Measurements from ENCODE around the gene ITGA5. TPM values are rescaled to one million over a fixed set of nuclear protein-coding genes. Genes with fewer than 3 reads are reported as not detected.

Gene ITGA5
- total RNA-seq, 1 experiment from 2014 or later, result 49.7 TPM

DNA sequence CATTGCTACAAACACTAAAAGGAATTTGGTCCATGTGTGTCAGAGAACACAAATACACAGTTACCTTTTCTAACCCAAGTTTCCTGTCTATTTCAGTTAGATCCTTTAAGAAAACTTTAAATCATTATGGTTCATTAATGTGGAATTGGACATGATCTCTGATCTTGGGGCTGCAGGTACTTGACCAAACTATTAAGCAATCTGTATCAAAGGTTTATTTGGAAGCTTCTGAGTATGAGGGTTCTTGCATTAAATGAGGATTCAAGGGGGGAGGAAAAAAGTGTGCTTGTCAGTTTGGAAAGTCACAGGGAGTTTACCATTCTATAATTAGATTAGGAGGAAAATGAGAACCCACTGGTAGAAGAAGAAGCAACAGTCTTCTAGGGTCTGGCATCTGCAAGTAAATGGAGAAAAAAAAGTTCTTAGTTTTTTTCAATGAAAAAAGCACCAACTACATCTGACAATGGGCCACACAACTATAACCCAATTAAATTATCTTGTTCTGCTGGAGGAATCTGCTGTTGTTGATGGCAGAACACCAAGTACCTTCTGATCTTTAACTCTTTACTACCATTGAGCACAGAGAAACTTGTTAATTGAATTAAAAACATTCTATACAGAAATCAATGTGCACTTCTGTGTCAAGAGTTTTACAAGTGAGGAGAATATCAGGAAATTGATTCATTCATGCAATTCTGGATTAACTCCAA is 36.8 kb upstream of the ITGA5 start:
- ChIA-PET POLR2A (no interaction called here), CTCF (no interaction called here), RAD21 (ENCODE audit: low non-redundant PET in 1 of 2, low total read pairs in 2 of 2, uncharacterized antibody in 2 of 2, unreplicated experiment in 2 of 2) (no interaction called here)
- H3K27me3 ChIP-seq (ENCODE audit: insufficient read depth, low read length), result no peaks in the 10 kb centered on the region
- H3K36me3 ChIP-seq (ENCODE audit: control insufficient read depth in 1 of 2, insufficient read depth in 2 of 2, low read length in 2 of 2), result peaks cover 62 to 67% of the 10 kb centered on the region in 2 experiments
- H3K9me2 ChIP-seq (ENCODE audit: insufficient read depth), result no peaks in the 10 kb centered on the region
- H3K4me1 ChIP-seq (ENCODE audit: control insufficient read depth in 1 of 2, insufficient read depth in 2 of 2, low read length in 2 of 2), result no peaks in the 10 kb centered on the region
- DNase-seq (ENCODE audit: low read depth, low spot score) (no peak), ATAC-seq (no peak)
- H3K4me2 ChIP-seq (ENCODE audit: low read length), result no peak overlapping the region
- H3K9me3 ChIP-seq (ENCODE audit: control insufficient read depth in 1 of 2, insufficient read depth in 1 of 2, low read depth in 1 of 2, low read length in 2 of 2), result no peaks in the 10 kb centered on the region
- H2AFZ ChIP-seq (ENCODE audit: low read depth, low read length, poor library complexity, severe bottlenecking), result no peak overlapping the region
- H3K79me2 ChIP-seq (ENCODE audit: insufficient read depth, low read length), result no peaks in the 10 kb centered on the region
- H3K4me3 ChIP-seq (replicated peaks in 1 of 2; ENCODE audit: low read depth in 1 of 2, low read length in 2 of 2), result no peak overlapping the region
- no peak for TF ChIP-seq JUND (IDR thresholded peaks at IDR 0.05)
- TF ChIP-seq, protein P1, sequence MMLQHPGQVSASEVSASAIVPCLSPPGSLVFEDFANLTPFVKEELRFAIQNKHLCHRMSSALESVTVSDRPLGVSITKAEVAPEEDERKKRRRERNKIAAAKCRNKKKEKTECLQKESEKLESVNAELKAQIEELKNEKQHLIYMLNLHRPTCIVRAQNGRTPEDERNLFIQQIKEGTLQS (IDR thresholded peaks at IDR 0.05), result no peak
- TF ChIP-seq EGR1 (IDR thresholded peaks at IDR 0.05; ENCODE audit: low read depth), result no peak
- no peak for TF ChIP-seq CEBPB (IDR thresholded peaks at IDR 0.05; ENCODE audit: low read depth)
- TF ChIP-seq SIN3A (IDR thresholded peaks at IDR 0.05; ENCODE audit: low read depth), result no peak
- no peak for TF ChIP-seq ZNF274 (IDR thresholded peaks at IDR 0.05; ENCODE audit: low read depth, low read length)
- TF ChIP-seq, protein P2, sequence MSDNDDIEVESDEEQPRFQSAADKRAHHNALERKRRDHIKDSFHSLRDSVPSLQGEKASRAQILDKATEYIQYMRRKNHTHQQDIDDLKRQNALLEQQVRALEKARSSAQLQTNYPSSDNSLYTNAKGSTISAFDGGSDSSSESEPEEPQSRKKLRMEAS (IDR thresholded peaks at IDR 0.05), result no peak
- no peak for TF ChIP-seq CBX3 (IDR thresholded peaks at IDR 0.05; ENCODE audit: low read depth)
- no peak for TF ChIP-seq POLR2A (IDR thresholded peaks at IDR 0.05; ENCODE audit: borderline replicate concordance, extremely low read depth, insufficient read depth, insufficient read length)
- TF ChIP-seq, protein P3, sequence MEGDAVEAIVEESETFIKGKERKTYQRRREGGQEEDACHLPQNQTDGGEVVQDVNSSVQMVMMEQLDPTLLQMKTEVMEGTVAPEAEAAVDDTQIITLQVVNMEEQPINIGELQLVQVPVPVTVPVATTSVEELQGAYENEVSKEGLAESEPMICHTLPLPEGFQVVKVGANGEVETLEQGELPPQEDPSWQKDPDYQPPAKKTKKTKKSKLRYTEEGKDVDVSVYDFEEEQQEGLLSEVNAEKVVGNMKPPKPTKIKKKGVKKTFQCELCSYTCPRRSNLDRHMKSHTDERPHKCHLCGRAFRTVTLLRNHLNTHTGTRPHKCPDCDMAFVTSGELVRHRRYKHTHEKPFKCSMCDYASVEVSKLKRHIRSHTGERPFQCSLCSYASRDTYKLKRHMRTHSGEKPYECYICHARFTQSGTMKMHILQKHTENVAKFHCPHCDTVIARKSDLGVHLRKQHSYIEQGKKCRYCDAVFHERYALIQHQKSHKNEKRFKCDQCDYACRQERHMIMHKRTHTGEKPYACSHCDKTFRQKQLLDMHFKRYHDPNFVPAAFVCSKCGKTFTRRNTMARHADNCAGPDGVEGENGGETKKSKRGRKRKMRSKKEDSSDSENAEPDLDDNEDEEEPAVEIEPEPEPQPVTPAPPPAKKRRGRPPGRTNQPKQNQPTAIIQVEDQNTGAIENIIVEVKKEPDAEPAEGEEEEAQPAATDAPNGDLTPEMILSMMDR (IDR thresholded peaks at IDR 0.05 in 2 of 3, conservative IDR thresholded peaks at IDR 0.05 in 1 of 3; ENCODE audit: borderline replicate concordance in 1 of 3, insufficient read depth in 1 of 3, low read depth in 2 of 3, low read length in 2 of 3), result no peak
- intact Hi-C loops (cut with micrococcal nuclease), result no loop called here
- no peaks in the 10 kb centered on the region for H4K20me1 ChIP-seq (ENCODE audit: insufficient read depth)
- H3K9ac ChIP-seq (ENCODE audit: low read length), result no peak overlapping the region
- no TSS peak for BruUV-seq (replicated peaks)
- H3K27ac ChIP-seq (ENCODE audit: low read depth, low read length), result no peak overlapping the region
